ENCODE results near the gene LAMA5.

LAMA5 gene

DNA sequence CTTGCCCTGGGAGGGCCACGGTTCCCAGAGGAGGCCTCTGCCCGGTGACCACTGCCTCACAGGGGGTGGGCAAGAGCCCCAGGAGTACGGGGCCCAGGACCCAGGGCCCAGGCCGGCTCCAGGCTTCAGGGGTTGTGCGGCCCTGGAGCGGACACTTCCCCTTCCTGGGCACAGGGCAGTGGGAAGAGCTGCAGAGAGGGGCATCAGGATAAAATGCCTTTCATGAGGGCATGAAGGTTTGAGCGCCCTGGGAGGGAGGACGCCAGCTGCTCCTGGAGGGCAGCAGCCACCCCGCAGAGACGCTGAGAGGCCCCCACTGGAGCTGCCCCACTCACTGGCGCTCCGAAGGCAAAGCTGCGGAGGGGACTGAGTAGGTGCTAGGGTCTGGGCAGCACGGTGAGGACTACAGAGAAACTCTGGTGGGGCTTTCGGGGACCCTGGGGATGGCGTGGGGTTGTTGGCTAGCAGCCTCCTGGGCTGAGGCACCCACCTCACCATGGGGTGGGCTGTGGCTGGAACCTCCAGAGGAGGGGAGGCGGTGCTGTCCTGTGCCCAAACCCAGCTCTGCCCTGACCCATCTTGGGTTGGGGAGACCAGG is 10.4 kb downstream of the LAMA5 start:
- no peak for DNase-seq

GRCh38 chr20:62355878-62356588 is 11.1 kb downstream of the LAMA5 start:
- no peak for DNase-seq

DNA sequence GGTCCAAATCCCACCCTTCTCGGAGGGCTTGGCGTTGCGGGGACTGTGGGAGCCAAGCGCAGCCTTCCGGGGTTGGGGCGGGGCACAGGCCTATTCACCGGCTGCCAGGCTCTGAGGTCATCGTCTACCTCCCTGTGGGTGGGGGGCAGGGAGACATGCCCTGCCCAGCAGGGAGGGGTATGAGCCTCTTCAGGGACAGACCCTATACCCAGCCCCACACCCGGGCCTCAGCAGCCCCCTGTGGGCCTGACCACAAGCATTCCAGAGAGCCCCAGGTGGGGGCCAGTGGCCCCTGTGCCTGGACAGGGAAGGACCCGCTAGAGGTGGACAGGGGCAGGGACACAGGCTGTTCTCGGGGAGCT is 11.6 kb downstream of the LAMA5 start:
- no peak for DNase-seq

DNA sequence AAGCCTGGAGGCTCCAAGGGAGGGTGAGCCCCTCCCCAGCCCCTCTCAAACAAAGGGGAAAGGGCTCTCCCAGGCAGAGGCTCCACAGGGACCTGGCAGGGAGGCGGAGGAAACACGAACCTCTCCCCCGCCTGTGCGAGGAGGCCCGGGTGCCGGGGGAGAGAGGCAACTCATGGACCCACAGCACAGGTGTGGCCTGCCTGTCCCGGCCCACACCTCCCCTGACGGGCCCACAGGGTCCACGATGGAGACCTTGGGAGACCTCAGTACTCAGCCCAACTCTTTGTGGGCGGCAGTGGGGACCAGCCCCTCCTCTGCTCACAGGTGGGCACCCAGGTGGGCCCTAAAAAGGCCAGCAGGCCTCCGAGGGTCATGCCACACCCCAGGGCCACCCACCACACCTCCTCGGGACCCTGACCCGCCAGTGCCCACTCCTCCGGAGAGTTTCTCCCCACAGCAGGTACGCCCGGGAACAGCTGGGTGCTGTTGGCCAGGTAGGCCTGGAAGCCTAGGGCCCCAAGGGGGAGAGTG is 12.2 kb downstream of the LAMA5 start:
- no peak for DNase-seq

DNA sequence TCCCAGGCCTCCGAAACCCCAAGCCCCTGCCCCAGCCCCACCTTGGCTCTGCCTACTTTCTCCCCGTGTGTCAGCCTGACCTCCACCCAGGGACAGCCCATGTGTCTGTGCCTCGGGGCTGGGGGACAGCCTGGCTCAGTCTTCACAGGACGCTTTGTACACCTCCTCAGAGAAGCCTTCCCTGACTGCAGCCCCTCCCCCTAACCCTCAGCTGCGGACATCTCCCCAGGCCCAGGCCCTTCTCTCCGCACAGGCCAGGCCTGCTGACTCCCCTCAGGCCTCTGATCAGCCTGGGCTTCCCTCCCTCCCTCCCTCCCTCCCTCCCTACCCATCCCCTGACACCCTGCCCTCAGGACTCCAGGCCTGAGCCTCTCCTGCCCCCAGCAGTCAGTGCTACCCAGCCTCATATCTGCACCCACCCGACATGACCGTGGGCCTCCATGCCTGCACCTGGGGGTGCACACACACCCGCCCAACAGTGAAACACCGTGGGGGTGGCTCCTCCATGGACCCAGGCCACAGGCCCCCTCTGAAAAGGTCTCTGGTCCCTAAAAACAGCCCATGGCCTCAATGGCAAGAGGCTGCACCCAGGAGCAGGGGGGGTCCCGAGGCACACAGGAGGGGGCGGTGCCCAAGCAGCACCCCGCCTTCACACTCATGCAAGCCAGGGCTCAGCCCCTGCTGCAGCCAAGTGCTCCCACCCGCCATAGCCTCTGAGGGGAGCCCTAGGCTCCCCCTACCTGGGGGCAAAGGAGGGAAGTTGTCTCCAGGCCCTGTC is 12.9 kb downstream of the LAMA5 start:
- no peak for DNase-seq

GRCh38 chr20:62353289-62354030 is 13.7 kb downstream of the LAMA5 start:
- no peak for DNase-seq

- DNase-seq, result no peak
These were observed 14.5 kb downstream of the LAMA5 start for GRCh38 chr20:62352402-62353288.

GRCh38 chr20:62351469-62352401 is 15.4 kb downstream of the LAMA5 start:
- DNase-seq, result no peak

DNA sequence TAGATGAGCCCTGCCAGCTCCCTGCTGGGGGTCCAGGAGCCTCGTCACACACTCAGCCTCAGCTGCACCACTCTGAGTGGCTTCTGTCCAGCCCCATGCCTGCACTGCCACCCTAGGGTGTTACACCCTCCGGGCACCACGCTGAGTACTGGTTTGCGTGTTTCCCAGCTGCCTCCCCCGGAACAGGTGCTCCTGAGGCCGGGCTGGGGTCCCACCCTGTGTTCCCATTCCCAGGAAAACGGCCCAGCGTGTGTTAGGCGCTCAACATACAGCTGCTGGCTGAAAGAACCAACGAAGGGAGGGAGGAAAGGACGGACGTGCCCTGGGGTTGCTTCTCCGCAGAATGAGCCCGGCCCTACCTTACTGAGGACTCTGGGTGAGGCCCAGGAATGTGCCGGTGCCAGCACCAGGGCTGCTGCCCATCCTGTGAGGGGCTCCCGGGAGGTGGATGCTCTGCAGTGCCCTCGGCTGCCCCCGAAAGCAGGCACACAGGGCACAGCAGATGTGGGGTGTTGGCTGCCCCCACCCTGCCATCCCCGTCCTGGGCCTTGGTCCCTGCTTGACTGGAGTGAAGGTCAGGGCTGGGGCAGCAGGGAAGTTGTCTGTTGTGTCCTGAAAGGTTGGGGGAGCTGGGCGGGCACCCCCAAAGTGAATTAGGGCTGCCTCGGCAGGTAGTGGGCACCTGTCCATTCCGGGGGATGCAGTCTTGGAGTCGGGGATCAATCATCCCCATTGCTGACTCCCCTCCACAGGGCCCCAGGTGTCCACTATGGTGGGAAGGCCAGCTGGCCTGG is 16.3 kb downstream of the LAMA5 start:
- DNase-seq, result no peak

DNA sequence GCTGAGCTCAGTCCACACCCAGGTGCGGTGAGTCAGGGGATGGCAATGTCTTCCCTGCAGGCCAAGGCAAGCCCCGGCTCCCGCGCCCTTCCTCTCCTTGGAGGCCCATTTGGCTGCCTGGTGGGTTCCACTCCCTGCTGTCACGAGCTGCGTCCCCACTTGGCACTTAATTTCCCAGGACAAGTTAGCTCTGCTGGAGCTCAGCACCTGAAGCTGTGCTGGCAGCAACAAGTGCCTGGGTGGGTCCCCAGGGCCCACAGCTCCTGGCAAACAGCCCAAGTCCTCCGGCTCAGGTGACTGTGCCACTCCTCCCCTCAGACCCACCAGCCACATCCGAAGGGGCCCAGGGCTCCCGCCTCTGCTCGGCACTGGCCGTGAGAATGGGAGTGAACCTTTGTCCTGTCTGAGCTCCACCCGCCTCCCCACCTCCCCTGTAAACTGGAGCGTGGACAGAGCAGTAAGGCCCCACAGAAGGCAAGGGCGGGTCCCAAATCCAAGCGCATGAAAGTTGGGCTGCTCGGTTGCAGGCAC is 16.9 kb downstream of the LAMA5 start:
- DNase-seq, result peak in 1 of 2 experiments; percentile 46

DNA sequence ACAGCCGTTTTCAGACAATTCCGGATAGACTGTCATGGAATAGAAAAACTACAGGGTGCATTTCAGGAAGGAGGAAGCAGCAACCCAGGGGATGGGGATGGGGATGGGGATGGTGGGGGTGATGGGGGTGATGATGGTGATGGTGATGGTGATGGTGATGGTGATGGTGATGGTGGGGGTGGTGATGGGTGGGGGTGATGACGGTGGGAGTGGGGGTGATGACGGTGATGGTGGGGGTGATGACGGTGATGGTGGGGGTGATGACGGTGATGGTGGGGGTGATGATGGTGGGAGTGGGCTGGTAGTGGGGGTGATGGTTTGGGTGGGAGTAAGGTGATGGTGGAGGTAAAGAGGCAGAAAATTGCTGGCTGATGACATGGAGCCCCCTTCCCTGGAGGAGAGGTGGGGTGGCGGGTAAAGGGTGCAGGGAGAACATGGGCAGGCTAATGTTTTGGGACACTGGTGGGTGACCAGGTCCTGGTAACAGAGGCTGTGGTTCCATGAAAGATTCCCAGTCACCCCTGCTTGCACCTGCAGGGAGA is 17.5 kb downstream of the LAMA5 start:
- DNase-seq, result no peak

DNA sequence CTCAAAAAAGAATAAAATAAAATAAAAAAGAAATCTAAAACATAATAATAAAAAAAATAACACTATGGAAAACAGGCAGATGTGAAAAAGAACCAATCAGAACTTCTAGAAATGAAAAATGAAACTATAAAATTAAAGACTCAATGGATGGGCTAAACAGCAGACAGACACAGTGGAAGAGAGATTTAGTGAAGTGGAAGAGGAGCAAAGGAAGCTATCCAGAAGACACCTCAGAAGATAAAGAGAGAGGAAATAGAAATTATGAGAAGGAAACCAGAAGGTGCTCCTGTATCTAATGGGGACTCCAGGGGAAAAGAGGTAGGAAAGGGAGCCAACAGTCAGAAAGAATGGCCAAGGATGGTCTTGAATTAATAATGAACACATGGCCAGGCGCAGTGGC is 18.5 kb downstream of the LAMA5 start:
- DNase-seq, result no peak

DNA sequence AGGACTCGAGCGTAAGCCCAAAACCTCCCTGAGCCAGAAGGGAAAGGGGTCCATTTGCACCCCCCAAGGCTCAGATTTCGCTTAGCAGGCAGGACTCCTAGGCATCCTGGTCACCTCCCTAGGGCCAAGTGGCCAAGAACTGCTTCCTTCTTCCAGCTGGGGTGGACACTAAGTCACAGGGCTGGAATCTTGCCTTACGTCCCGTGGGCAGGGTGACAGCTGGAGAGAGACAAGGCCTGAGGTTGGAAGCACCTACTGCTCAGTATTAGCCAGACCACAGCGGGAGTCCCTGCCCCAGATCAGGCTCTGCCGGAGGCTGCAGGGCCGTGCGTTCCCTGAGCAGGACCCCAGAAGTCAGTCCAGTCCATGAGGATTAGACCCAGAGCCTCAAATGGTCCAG is 19.7 kb downstream of the LAMA5 start:
- DNase-seq, result no peak

- no peak for DNase-seq
These were observed 20.0 kb downstream of the LAMA5 start for GRCh38 chr20:62347151-62347404.

- DNase-seq, result no peak
These were observed 20.5 kb downstream of the LAMA5 start for GRCh38 chr20:62346398-62347150.

- no peak for DNase-seq
These were observed 21.3 kb downstream of the LAMA5 start for GRCh38 chr20:62345681-62346370.

DNA sequence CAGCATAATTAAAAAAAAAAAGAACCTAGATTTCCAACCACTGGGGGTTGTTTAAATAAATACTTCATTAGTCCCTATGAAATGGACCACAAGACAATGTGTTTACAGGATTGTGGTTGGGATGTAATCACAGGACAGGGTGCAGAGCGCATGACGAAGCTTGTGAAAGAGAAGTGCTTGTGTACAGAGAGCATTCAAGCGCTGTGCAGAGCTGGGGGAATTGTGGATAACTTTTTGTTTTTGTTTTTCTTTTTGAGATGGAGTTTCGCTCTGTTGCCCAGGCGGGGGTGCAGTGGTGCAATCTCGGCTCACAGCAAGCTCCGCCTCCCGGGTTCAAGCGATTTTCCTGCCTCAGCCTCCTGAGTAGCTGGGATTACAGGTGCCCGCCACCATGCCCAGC is 22.3 kb downstream of the LAMA5 start:
- DNase-seq, result no peak

DNA sequence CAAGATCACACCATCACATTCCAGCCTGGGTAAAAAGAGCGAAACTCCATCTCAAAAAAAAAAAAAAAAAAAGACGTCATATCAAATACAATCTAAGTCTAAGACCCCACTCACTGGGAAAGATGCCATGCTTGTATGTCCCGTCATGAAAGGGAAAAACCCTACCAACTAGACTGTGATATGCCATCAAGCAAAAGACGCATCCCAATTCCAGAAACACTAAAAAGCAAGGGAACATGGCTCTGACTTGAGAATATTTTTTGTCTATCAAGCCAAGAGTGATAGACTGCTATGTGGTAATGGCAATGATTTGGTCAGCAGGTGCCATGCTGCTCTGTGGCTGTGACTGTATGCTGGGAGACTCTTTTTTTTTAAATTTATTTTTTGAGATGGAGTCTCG is 23.0 kb downstream of the LAMA5 start:
- DNase-seq, result no peak
